Posterior vena cava (tissue), 2 donors: ENCODE data around the gene RGS6. TPM values are rescaled to one million over a fixed set of nuclear protein-coding genes. Genes with fewer than 3 reads are reported as not detected.
A peak's percentile ranks its signal among the peaks of the same experiment; 100 is the strongest.

ENCODE experiments used
- DNase-seq: peaks from one replicate; pipeline ENCODE4 v3.0.0-alpha.2; 2020; ENCODE audit warnings: low spot score
- intact Hi-C, 2 donors: fragments of 100-400 bp; cut with DNase I; formaldehyde crosslinking; loops; one replicate each; pipeline versions ENCODE4 v1.14.1 to v1.14.2; 2022 to 2023
- total RNA-seq, 2 donors: library from RNA; stranded (reverse); fragmentation: NEBNext Ultra II Directional; extraction: Animal tissue kit (Norgen Biotek cat#: 25700); gene quantifications; one replicate each; pipeline ENCODE4 v1.2.1, GENCODE V29; 2021
- donor health status: DM: yes; HTN: yes; CAD: no.
- donor health status: DM: yes; HTN: yes; CAD: no.

The RGS6 gene
- total RNA-seq, 2 donors from 2014 or later, result 1.1 to 2.0 TPM

DNA sequence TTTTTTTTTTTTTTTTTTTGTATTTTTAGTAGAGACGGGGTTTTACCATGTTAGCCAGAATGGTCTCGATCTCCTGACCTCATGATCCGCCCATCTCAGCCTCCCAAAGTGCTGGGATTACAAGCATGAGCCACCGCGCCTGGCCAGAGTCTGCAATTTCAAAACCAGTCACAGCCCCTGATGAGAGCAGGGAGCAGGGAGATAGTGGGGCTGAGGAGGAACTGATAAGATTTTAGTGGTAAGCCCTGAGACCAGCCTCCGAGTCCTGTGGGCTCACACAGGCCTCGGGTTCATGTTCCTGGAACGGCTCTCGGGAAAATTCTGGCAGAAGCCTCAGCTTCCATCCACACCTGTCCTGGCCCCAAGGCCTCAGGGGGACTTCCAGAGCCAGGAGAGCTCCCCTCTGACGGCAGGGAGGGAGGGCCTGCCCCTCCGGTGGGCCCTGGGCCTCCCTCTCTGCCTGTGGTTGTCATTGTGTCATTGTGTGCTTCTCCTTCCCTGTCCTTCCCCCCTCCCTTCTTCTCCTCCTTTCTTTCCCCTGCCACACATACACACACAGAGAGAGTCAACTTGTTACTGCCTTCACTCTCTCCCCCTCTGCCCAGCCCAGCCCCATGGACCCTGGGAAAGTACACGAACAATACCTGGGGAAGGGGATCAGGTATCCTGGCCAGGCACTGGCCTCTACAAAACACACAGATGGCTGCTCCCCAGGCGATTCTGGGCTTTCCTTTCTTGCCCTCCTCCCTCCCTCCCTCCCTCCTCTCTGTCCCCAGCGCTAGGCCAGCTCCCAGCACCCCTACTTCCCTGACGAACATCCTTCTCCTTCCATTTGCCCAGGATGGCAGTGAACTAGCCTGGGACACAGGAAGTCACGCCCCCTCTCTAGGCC lies 667.6 kb downstream of the RGS6 start:
- DNase-seq, result peak; percentile 61
- intact Hi-C loops, result no loop called here

DNA sequence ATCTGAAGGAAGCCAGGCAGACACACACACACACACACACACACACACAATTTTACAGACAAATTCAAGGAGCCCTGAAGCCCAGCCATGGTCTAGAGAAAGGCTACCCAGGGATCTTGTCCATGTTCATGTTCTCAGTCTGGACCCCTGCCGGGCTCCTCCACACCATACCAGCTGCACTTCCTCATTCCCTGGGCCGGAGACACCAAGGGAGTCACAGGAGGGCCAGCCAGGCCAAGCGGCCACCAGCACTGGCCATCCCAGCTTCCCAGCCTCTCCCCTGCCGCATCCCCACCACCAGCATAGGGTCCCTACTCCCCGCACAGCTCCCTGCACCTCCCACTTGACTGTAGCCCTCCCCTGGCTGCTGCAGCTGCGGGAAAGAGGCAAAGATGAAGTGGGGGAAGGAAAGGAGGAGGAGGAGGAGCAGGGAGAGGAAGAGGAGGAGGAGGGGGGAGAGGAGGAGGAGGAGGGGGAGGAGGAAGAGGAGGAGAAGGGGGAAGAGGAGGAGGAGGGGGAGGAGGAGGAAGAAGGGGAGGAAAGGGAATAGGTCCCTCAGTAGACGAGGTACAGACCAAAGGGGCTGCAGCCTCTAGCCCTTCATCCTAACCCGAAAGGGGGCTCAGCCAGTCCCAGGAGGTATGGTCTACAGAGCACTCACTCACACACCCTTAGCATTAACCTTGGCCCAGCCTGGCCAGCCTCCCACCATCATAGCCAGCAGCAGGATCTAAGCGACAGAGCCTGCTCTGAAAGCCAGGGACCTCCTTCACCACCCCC lies 668.5 kb downstream of the RGS6 start:
- DNase-seq, result peak; percentile 70
- intact Hi-C loops, result no loop called here

- no peak for DNase-seq
- intact Hi-C loops, result no loop called here
Measured at GRCh38 chr14:72603639-72604038, 671.4 kb downstream of the RGS6 start.

- intact Hi-C loops, result no loop called here
Measured at GRCh38 chr14:72604133-72604532, 671.9 kb downstream of the RGS6 start.

DNA sequence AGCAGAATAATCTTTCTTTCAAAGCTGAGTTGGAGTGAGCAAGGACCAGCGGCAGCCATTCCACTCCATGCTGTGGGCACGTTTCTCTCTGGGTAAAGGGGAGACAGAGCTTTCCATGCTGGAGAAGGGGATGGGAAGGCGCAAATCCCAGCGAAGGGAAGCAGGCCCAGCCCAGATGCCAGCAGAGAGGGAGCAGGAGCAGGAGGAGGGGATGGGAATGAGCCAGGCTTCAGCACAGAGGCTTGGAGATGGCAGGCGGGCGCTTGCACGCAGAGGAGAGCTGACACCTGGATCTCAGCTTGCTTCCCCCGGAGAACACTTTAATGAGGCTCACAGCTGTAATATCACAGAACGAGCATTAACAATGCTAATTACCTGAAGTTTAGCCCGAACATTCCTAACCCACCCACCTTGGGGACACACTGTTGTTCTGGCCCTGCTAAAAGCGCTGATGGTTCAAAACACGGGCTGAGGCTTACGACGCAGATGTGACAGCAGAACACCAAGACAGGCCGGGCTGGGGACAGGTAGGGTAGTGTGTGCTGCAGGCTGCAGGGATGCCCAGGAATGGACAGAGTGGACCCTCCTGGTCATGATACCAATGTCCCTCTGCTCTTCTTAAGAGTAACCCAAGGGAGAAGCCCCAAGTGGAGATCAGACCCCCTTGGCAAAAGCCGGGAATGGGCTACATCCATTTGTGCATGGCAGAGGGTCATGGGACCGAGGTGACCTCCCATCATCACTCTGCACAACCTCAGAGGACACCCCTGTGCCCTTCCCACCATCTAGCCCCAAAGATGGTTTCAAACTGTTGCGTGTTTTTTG lies 673.1 kb downstream of the RGS6 start:
- no peak for DNase-seq
- intact Hi-C loops, result no loop called here

More at GRCh38 chr14:72604133-72604532, 671.9 kb downstream of the RGS6 start:
- peak; percentile 1 for DNase-seq

- no peak for DNase-seq
- intact Hi-C loops, result no loop called here
Measured at GRCh38 chr14:72605921-72606220, 673.6 kb downstream of the RGS6 start.

- intact Hi-C loops, result no loop called here
- DNase-seq, result no peak
Measured at GRCh38 chr14:72606879-72607278, 674.6 kb downstream of the RGS6 start.

GRCh38 chr14:72607386-72608130 lies 675.3 kb downstream of the RGS6 start:
- no peak for DNase-seq
- intact Hi-C loops, result no loop called here

- intact Hi-C loops, result no loop called here
- DNase-seq, result no peak
Measured at GRCh38 chr14:72608391-72609204, 676.4 kb downstream of the RGS6 start.

- DNase-seq, result no peak
- intact Hi-C loops, result no loop called here
Measured at GRCh38 chr14:72609205-72609916, 677.1 kb downstream of the RGS6 start.

GRCh38 chr14:72610096-72610830 lies 678.0 kb downstream of the RGS6 start:
- no peak for DNase-seq
- intact Hi-C loops, result no loop called here

DNA sequence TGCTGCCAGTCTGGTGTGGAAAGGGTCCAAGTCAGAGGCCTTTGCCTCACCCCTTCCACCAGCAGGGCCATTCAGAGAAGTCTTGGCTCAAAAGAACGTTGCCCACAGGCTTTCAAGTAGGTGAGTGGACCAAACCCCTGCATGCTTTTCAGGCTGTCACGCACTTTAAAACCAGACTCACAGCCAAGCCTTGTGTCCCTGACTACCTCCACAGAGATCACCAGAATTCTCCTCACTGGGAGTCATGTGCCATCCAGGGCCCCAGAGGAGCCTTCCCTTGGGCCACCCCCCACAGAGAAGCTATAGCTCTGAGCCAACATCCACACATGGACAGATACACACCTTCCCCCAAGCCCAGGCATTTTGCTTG lies 678.6 kb downstream of the RGS6 start:
- intact Hi-C loops, result no loop called here
- DNase-seq, result no peak

GRCh38 chr14:72611506-72611905 lies 679.3 kb downstream of the RGS6 start:
- intact Hi-C loops, result no loop called here
- DNase-seq, result no peak

DNA sequence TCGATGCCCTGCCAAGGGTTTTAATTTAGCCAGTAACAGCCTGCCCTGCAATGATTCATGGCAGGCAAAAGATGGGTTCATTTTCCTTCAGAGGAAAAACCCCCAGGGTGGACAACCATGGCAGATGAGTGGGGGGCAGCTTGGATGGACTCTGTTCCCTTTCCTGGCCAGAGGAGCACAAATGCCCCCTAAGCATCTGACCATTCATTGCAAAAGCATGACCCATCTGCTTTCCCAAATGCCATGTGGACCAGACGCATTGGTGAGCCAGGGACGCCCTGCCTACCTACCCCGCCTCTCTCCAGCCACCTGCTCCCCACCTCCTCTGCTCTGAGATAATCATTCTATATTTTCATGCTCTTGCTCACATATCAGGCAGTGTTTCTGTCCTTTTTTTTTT lies 679.8 kb downstream of the RGS6 start:
- DNase-seq, result no peak
- intact Hi-C loops, result no loop called here

DNA sequence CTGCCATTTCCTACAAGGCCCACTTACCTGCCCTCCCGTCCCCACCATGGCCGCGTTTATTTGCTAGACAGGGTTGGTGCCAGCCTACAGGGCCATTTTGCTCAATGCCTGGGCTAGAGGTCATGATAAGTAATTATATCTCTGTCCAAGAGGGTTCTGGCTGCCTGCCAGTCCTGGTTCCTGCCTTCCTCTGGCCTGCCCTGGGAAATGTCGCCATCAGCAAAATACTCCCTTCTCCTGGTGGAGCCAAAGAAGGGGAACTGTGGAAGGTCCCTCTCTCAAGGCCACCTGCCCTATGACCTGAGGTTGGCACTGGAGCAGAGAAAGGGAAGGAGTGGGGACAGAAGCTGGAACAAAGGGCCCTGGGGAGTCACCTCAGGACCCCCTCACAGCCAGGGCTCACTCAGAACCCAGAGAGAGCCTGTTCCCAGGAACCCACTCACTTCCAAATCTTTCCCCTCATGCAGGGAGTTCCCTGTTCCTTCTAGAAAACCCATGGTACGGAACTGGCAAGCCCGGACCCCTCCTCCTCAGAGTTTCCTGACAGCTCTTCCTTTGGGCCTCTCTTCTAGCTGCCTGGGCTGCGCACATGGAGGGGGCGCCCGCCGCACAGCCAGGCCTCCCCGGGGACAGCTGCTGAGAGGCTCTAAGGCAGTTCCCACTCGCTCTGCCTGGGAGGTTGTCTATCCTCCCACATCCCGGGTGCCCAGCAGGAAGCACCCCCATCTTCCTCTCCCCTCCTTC lies 681.2 kb downstream of the RGS6 start:
- intact Hi-C loops, result no loop called here
- DNase-seq, result peak; percentile 86

DNA sequence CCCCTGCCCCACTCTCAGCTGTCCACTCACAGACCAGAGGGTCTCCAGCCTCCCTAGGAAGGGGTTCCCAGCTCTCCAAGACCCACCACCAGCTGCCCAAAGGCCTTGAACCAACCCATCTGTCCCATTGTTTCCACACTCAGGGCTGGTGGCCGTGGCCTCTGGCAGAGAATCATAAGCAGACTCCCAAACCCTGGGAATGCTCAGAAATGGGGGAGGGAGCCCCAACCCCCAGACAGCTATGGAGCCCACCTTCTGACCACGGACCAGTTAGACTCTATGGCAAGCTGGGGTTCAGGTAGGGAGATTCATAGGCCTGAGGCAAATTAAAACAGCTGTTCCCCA lies 681.7 kb downstream of the RGS6 start:
- intact Hi-C loops, result no loop called here
- DNase-seq, result no peak

DNA sequence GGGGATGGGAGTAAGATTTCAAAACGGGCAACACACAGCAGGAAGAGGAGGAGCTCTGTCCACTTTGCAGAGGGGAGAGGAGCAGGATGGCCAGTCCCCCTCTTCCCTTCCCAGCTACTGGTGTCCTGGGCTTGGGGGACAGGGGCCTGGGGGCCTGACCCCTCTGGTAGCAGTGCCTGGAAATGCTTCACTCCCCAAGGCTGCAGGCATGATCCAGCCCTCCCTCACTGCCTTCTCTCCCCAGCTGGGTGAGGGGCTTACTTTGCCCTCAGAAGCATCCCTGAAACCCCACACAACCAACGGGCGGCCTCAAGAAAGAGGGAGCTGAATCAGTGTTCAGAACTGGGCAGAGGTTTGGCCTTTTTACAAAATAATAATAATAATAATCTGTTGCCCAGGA lies 682.1 kb downstream of the RGS6 start:
- intact Hi-C loops, result no loop called here
- DNase-seq, result no peak
